ENCODE results near the gene N4BP2. TPM values are rescaled to one million over a fixed set of nuclear protein-coding genes. Genes with fewer than 3 reads are reported as not detected.

N4BP2 gene
- total and polyA plus RNA-seq, 2 donors from 2014 or later, result 0.71 to 10.5 TPM

DNA sequence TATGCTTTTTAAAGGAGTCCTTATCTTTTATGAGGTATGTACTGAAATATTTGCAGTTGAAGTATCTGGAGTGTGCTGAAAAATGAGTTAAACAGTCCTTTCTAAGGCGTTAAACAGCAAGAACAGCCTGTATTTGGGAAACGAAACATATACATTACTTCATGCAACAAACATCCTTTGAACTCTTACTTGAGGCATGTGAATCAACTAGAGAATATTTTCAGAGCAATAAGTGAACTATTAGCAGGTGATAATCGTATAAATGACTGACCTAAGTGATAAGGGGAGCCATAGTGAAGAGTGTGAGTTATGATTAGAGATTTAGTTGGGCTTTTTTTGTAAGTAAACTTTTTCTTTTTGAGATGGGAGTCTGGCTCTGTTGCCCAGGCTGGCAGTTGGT lies 94.3 kb downstream of the N4BP2 start:
- no peak for DNase-seq
- FAIRE-seq, result no peak
- Histone ChIP-seq H3K36me3 (ENCODE audit: control insufficient read depth in 2 of 3, insufficient read depth in 3 of 3, low read length in 3 of 3) (no peaks in the 10 kb centered on the region), H3K9ac (ENCODE audit: low read length in 3 of 3) (no peak overlapping the region), H3K9me3 (ENCODE audit: control insufficient read depth in 2 of 3, insufficient read depth in 1 of 3, low read length in 3 of 3) (peaks cover 0 to 5% (median 0%) of the 10 kb centered on the region in 3 donors), H3K27me3 (ENCODE audit: control insufficient read depth, insufficient read depth, low read length) (no peaks in the 10 kb centered on the region), H3K4me1 (ENCODE audit: control insufficient read depth in 2 of 3, insufficient read depth in 2 of 3, low read depth in 1 of 3, low read length in 3 of 3) (no peaks in the 10 kb centered on the region), H3K4me3 (ENCODE audit: low read length in 3 of 3) (no peak overlapping the region), H3K27ac (ENCODE audit: low read depth in 2 of 2, low read length in 2 of 2) (no peak overlapping the region)
- no peak for TF ChIP-seq CTCF (IDR thresholded peaks at IDR 0.05; ENCODE audit: borderline replicate concordance, extremely low read depth, insufficient read depth)
- intact Hi-C loops (cut with DNase I), result no loop called here

DNA sequence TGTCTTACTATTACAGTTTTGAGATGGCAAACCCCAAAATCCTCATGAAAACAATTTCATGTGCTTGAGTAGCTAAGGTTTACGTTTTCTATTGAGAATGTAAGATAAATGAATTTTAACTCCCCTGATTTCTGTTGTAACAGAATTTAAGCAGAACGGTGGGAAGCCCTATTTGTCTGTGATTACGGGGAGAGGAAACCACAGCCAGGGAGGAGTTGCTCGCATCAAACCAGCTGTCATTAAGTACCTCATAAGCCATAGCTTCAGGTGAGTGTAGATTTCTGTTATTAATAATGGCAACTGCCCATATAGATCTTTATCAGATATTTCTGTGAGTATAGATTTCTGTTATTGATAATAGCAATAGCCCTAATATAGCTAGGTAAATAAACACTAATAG lies 96.0 kb downstream of the N4BP2 start:
- no peak overlapping the region for H3K27ac ChIP-seq (ENCODE audit: low read depth in 2 of 2, low read length in 2 of 2)
- DNase-seq, result no peak

GRCh38 chr4:40157436-40157835 lies 100.8 kb downstream of the N4BP2 start:
- no peaks in the 10 kb centered on the region for H3K27me3 ChIP-seq (ENCODE audit: control insufficient read depth, insufficient read depth, low read length)
- no peak overlapping the region for H3K4me3 ChIP-seq (ENCODE audit: low read length in 3 of 3)
- no peak for TF ChIP-seq CTCF (IDR thresholded peaks at IDR 0.05; ENCODE audit: borderline replicate concordance, extremely low read depth, insufficient read depth)
- H3K27ac ChIP-seq (ENCODE audit: low read depth in 2 of 2, low read length in 2 of 2), result no peak overlapping the region
- no peak overlapping the region for H3K9ac ChIP-seq (ENCODE audit: low read length in 3 of 3)
- no peaks in the 10 kb centered on the region for H3K9me3 ChIP-seq (ENCODE audit: control insufficient read depth in 2 of 3, insufficient read depth in 1 of 3, low read length in 3 of 3)
- no peak for DNase-seq
- FAIRE-seq, result no peak
- intact Hi-C loops (cut with DNase I), result no loop called here
- no peaks in the 10 kb centered on the region for H3K36me3 ChIP-seq (ENCODE audit: control insufficient read depth in 2 of 3, insufficient read depth in 3 of 3, low read length in 3 of 3)
- H3K4me1 ChIP-seq (ENCODE audit: control insufficient read depth in 2 of 3, insufficient read depth in 2 of 3, low read depth in 1 of 3, low read length in 3 of 3), result no peaks in the 10 kb centered on the region

More for the DNA sequence above, 96.0 kb downstream of the N4BP2 start:
- FAIRE-seq, result no peak
- no peaks in the 10 kb centered on the region for H3K27me3 ChIP-seq (ENCODE audit: control insufficient read depth, insufficient read depth, low read length)
- no peaks in the 10 kb centered on the region for H3K4me1 ChIP-seq (ENCODE audit: control insufficient read depth in 2 of 3, insufficient read depth in 2 of 3, low read depth in 1 of 3, low read length in 3 of 3)
- intact Hi-C loops (cut with DNase I), result no loop called here
- H3K4me3 ChIP-seq (ENCODE audit: low read length in 3 of 3), result no peak overlapping the region
- no peak overlapping the region for H3K9ac ChIP-seq (ENCODE audit: low read length in 3 of 3)
- TF ChIP-seq CTCF (IDR thresholded peaks at IDR 0.05; ENCODE audit: borderline replicate concordance, extremely low read depth, insufficient read depth), result no peak
- no peaks in the 10 kb centered on the region for H3K36me3 ChIP-seq (ENCODE audit: control insufficient read depth in 2 of 3, insufficient read depth in 3 of 3, low read length in 3 of 3)
- H3K9me3 ChIP-seq (ENCODE audit: control insufficient read depth in 2 of 3, insufficient read depth in 1 of 3, low read length in 3 of 3), result peaks cover 0 to 5% (median 0%) of the 10 kb centered on the region in 3 donors

- no peaks in the 10 kb centered on the region for H3K9me3 ChIP-seq (ENCODE audit: control insufficient read depth in 2 of 3, insufficient read depth in 1 of 3, low read length in 3 of 3)
- no peak overlapping the region for H3K9ac ChIP-seq (ENCODE audit: low read length in 3 of 3)
- H3K36me3 ChIP-seq (ENCODE audit: control insufficient read depth in 2 of 3, insufficient read depth in 3 of 3, low read length in 3 of 3), result no peaks in the 10 kb centered on the region
- H3K27me3 ChIP-seq (ENCODE audit: control insufficient read depth, insufficient read depth, low read length), result no peaks in the 10 kb centered on the region
- H3K4me3 ChIP-seq (ENCODE audit: low read length in 3 of 3), result no peak overlapping the region
- H3K27ac ChIP-seq (ENCODE audit: low read depth in 2 of 2, low read length in 2 of 2), result no peak overlapping the region
- FAIRE-seq, result no peak
- no peak for DNase-seq
- intact Hi-C loops (cut with DNase I), result no loop called here
- no peak for TF ChIP-seq CTCF (IDR thresholded peaks at IDR 0.05; ENCODE audit: borderline replicate concordance, extremely low read depth, insufficient read depth)
- no peaks in the 10 kb centered on the region for H3K4me1 ChIP-seq (ENCODE audit: control insufficient read depth in 2 of 3, insufficient read depth in 2 of 3, low read depth in 1 of 3, low read length in 3 of 3)
Measured at GRCh38 chr4:40160258-40160657, 103.6 kb downstream of the N4BP2 start.
